H1 (cell line): ENCODE results near the gene HOXA13. TPM values are rescaled to one million over a fixed set of nuclear protein-coding genes. Genes with fewer than 3 reads are reported as not detected.

Experiments used
- CTCF ChIA-PET: fragments of 300-600 bp; sonication (Branson Sonifier 250); formaldehyde crosslinking; loops from one replicate; lab custom pipeline; 2021; ENCODE audit not compliant: partially characterized antibody; lab: Charles Lee
- POLR2A ChIA-PET: fragments of 300-600 bp; sonication (Branson Sonifier 250); formaldehyde crosslinking; loops from one replicate; lab custom pipeline; 2021; ENCODE audit warnings: inconsistent platforms; ENCODE audit not compliant: partially characterized antibody; lab: Charles Lee
- DNase-seq, 2 experiments: peaks; one replicate each; pipeline versions ENCODE4 v3.0.0 to v3.0.0-alpha.2; 2010 to 2022; ENCODE audit warnings: low spot score in 2 of 2, low read depth in 1 of 2, mixed read lengths in 1 of 2
- FAIRE-seq: peaks from 2 replicates; lab custom pipeline; 2011; peaks lifted over from hg19 to GRCh38; lab: Jason Lieb, UNC
- H2AFZ ChIP-seq: 2 replicates; pipeline ENCODE4 v1.8.1; 2012; ENCODE audit warnings: low read length, inconsistent platforms
- H2AK5ac ChIP-seq: 2 replicates; pipeline ENCODE4 v1.6.1; 2013; ENCODE audit warnings: low read depth, low read length
- H2BK120ac ChIP-seq: replicated peaks from 2 replicates; pipeline ENCODE3; 2013; ENCODE audit warnings: low read depth, low read length, inconsistent platforms
- H2BK12ac ChIP-seq: 2 replicates; pipeline ENCODE4 v1.6.1; 2013; ENCODE audit warnings: low read depth, low read length
- H2BK15ac ChIP-seq: 2 replicates; pipeline ENCODE4 v1.6.1; 2013; ENCODE audit warnings: low read length
- H2BK20ac ChIP-seq: 2 replicates; pipeline ENCODE4 v1.6.1; 2013; ENCODE audit warnings: low read length
- H2BK5ac ChIP-seq: 2 replicates; pipeline ENCODE4 v1.6.1; 2013; ENCODE audit warnings: low read depth, low read length
- H3K14ac ChIP-seq: 2 replicates; pipeline ENCODE4 v1.6.1; 2013; ENCODE audit warnings: inconsistent platforms; ENCODE audit not compliant: insufficient read length
- H3K18ac ChIP-seq: 2 replicates; pipeline ENCODE4 v1.6.1; 2013; ENCODE audit warnings: low read length; ENCODE audit errors: extremely low read depth
- H3K23ac ChIP-seq: 2 replicates; pipeline ENCODE4 v1.6.1; 2013; ENCODE audit warnings: inconsistent platforms; ENCODE audit not compliant: insufficient read length
- H3K23me2 ChIP-seq: 2 replicates; pipeline ENCODE4 v1.6.1; 2013; ENCODE audit warnings: low read depth, low read length
- H3K27ac ChIP-seq: 2 replicates; pipeline ENCODE4 v1.6.1; 2011; ENCODE audit warnings: low read depth, low read length, inconsistent platforms
- H3K27me3 ChIP-seq, 4 experiments: replicated peaks in 1 of 4; 1 replicate in 1 of 4; 2 replicates in 3 of 4; pipeline versions ENCODE4 v1.6.1 to v1.8.1; 2011 to 2013; ENCODE audit warnings: low read length in 3 of 4, mild to moderate bottlenecking in 3 of 4, inconsistent platforms in 2 of 4, mixed read lengths in 2 of 4, moderate library complexity in 1 of 4; ENCODE audit not compliant: control insufficient read depth in 3 of 4, insufficient read depth in 3 of 4; ENCODE audit errors: extremely low read depth in 1 of 4
- H3K36me3 ChIP-seq, 4 experiments: 2 replicates each; pipeline versions ENCODE4 v1.6.1 to v1.8.1; 2011 to 2013; ENCODE audit warnings: mild to moderate bottlenecking in 4 of 4, low read length in 3 of 4, moderate library complexity in 2 of 4, control low read depth in 1 of 4, inconsistent platforms in 1 of 4; ENCODE audit not compliant: insufficient read depth in 4 of 4, control insufficient read depth in 2 of 4
- H3K4ac ChIP-seq: replicated peaks from 2 replicates; pipeline ENCODE3; 2013; ENCODE audit warnings: low read length, low read depth, mixed read lengths, inconsistent platforms; ENCODE audit not compliant: insufficient read length
- H3K4me1 ChIP-seq, 4 experiments: replicated peaks in 1 of 4; 1 replicate in 1 of 4; 2 replicates in 3 of 4; pipeline versions ENCODE4 v1.6.1 to v1.8.1; 2011 to 2013; ENCODE audit warnings: low read length in 3 of 4, inconsistent platforms in 2 of 4, mixed read lengths in 1 of 4; ENCODE audit not compliant: insufficient read depth in 4 of 4, control insufficient read depth in 3 of 4
- H3K4me2 ChIP-seq, 2 experiments: 2 replicates each; pipeline versions ENCODE4 v1.6.1 to v1.8.1; 2011 to 2013; ENCODE audit warnings: low read depth in 2 of 2, low read length in 2 of 2, control low read depth in 1 of 2, inconsistent platforms in 1 of 2, mild to moderate bottlenecking in 1 of 2; ENCODE audit not compliant: insufficient read depth in 1 of 2
- H3K4me3 ChIP-seq, 4 experiments: fragments of 200-600, 300-600 bp in 1 of 4; sonication (generic), shearing (Covaris generic), sonication (Bioruptor Twin) in 1 of 4; 2 replicates each; pipeline versions ENCODE4 v1.5.1 to v1.8.1; 2011 to 2016; ENCODE audit warnings: low read length in 4 of 4, low read depth in 3 of 4, control low read depth in 2 of 4, inconsistent platforms in 2 of 4, mild to moderate bottlenecking in 2 of 4, mixed read lengths in 1 of 4, moderate library complexity in 1 of 4; ENCODE audit not compliant: insufficient read depth in 2 of 4; ENCODE audit errors: extremely low read depth in 1 of 4
- H3K56ac ChIP-seq: replicated peaks from 2 replicates; pipeline ENCODE3; 2013; ENCODE audit warnings: low read depth, mild to moderate bottlenecking, mixed read lengths, low read length, inconsistent platforms; ENCODE audit not compliant: insufficient read length
- H3K79me1 ChIP-seq: 2 replicates; pipeline ENCODE4 v1.6.1; 2013; ENCODE audit warnings: low read depth, low read length, control low read depth
- H3K79me2 ChIP-seq, 2 experiments: 2 replicates each; pipeline versions ENCODE4 v1.6.1 to v1.8.1; 2012 to 2013; ENCODE audit warnings: low read length in 2 of 2, mild to moderate bottlenecking in 2 of 2, inconsistent platforms in 1 of 2; ENCODE audit not compliant: insufficient read depth in 2 of 2, control insufficient read depth in 1 of 2
- H3K9ac ChIP-seq, 4 experiments: replicated peaks in 1 of 4; 1 replicate in 1 of 4; 2 replicates in 3 of 4; pipeline versions ENCODE4 v1.6.1 to v1.8.1; 2011 to 2013; ENCODE audit warnings: low read depth in 3 of 4, low read length in 3 of 4, control low read depth in 2 of 4, mild to moderate bottlenecking in 2 of 4, moderate library complexity in 2 of 4, inconsistent platforms in 1 of 4; ENCODE audit errors: extremely low read depth in 1 of 4
- H3K9me3 ChIP-seq, 2 experiments: 2 replicates each; pipeline versions ENCODE4 v1.6.1 to v1.8.1; 2012 to 2013; ENCODE audit warnings: mild to moderate bottlenecking in 2 of 2, moderate library complexity in 2 of 2, control low read depth in 1 of 2, inconsistent platforms in 1 of 2, low read depth in 1 of 2, low read length in 1 of 2, mixed read lengths in 1 of 2; ENCODE audit not compliant: insufficient read depth in 2 of 2
- H4K20me1 ChIP-seq, 2 experiments: replicated peaks in 1 of 2; 2 replicates each; pipeline versions ENCODE3 to v1.8.1; 2011 to 2013; ENCODE audit warnings: inconsistent platforms in 2 of 2, low read length in 2 of 2, mild to moderate bottlenecking in 1 of 2; ENCODE audit not compliant: insufficient read depth in 2 of 2, control insufficient read depth in 1 of 2
- H4K5ac ChIP-seq: 2 replicates; pipeline ENCODE4 v1.6.1; 2013; ENCODE audit warnings: low read length, low read depth, mixed read lengths, inconsistent platforms; ENCODE audit not compliant: insufficient read length
- H4K8ac ChIP-seq: 2 replicates; pipeline ENCODE4 v1.8.0; 2013; ENCODE audit warnings: mild to moderate bottlenecking, moderate library complexity, low read length, inconsistent platforms; ENCODE audit not compliant: insufficient read depth; ENCODE audit errors: extremely low read depth
- H4K91ac ChIP-seq: replicated peaks from 2 replicates; pipeline ENCODE3; 2013; ENCODE audit warnings: low read length, mixed read lengths, inconsistent platforms; ENCODE audit not compliant: insufficient read length
- POLR2A ChIP-seq, 2 experiments: IDR thresholded peaks; 1 replicate in 1 of 2; 2 replicates in 1 of 2; pipeline ENCODE4 v1.6.1; 2011; ENCODE audit warnings: low read depth in 2 of 2, low read length in 2 of 2, mild to moderate bottlenecking in 2 of 2; ENCODE audit errors: control extremely low read depth in 1 of 2
- RNF2 ChIP-seq: fragments of 200-900, 300-1000 bp; sonication (generic); IDR thresholded peaks from 2 replicates; pipeline ENCODE4 v1.7.1; 2016; ENCODE audit warnings: borderline replicate concordance, low read depth, mild to moderate bottlenecking, antibody characterized with exemption, low read length; ENCODE audit not compliant: poor library complexity, severe bottlenecking; ENCODE audit errors: missing control alignments
- WGBS, 2 experiments: shearing (Covaris generic) in 1 of 2; methylation state at CpG; one replicate each; pipeline versions ENCODE4 v1.1.6 to v1.1.7; 2013 to 2015; ENCODE audit warnings: low lambda C conversion rate in 2 of 2, mixed read lengths in 2 of 2, inconsistent platforms in 1 of 2, low coverage in 1 of 2, missing lambda C conversion rate in 1 of 2; ENCODE audit not compliant: insufficient replicate concordance in 2 of 2, insufficient coverage in 1 of 2, insufficient read length in 1 of 2; ENCODE audit errors: extremely low coverage in 1 of 2, missing lambda C conversion rate in 1 of 2; 5-methylcytosine and 5-hydroxymethylcytosine counted together
- polyA plus RNA-seq, 7 experiments: library from polyadenylated mRNA; depleted of rRNA in 3 of 7; stranded (reverse) in 5 of 7; unstranded in 2 of 7; fragments of >200 nt in 5 of 7; fragments of 200-250 nt in 2 of 7; gene quantifications; 1 replicate in 5 of 7; 2 replicates in 1 of 7; 4 replicates in 1 of 7; pipeline versions ENCODE4 v1.2.1 to v1.2.3, GENCODE V29; 2011 to 2013; ENCODE audit warnings: missing spikeins in 2 of 7, mixed read lengths in 2 of 7
- total RNA-seq: library from RNA; stranded (reverse); fragmentation: NEBNext Ultra II Directional; extraction: Animal tissue kit (Norgen Biotek cat#: 25700); gene quantifications from 2 replicates; pipeline ENCODE4 v1.2.1, GENCODE V29; 2021

HOXA13 gene
- total and polyA plus RNA-seq, 2 of the 8 experiments (the other 6 are each of a cell fraction or from before 2014, with no cell fraction given), result not detected

DNA sequence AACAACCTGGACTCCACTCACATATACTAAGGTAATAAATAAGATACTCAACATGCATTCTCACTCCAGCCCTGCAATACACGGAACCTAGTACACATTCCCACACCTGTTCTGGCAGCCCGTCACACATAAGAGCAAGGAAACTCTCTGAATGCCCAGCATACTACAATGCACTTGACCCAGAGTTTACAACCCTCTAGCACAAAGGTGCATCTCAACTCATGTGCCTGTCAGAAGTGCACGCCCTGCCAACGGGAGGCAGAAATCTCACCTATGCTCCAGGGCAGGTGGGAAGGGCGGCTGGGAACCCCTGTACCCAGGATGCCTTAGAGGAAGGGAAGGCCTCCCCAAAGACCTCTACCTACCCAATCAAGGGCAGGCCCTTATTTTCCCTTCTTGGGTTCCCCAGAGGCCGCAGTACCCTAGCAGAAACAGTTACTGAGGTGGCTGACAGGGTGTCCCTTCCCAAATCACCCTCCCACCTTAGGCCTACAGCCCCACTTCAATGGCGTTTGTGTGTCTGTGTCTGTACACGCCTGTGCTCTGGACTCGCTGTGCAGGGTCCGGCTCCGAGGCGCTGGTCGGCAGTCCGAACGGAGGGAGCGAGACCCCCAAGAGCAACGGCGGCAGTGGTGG is 44.7 kb upstream of the HOXA13 start:
- Histone ChIP-seq H3K23me2 (peaks cover 3% of the 10 kb centered on the region; the same call in 1 of the 2 replicates), H3K79me1 (no peaks in the 10 kb centered on the region), H3K9ac (no peak overlapping the region), H3K9me3 (no peaks in the 10 kb centered on the region), H4K8ac (no peak overlapping the region; the same call in 1 of the 2 replicates), H2BK20ac (no peak overlapping the region), H3K14ac (no peak overlapping the region), H4K5ac (no peak overlapping the region), H3K27me3 (peaks cover 99 to 100% (median 100%) of the 10 kb centered on the region in 4 experiments), H2BK5ac (no peak overlapping the region), H2AFZ (no peak overlapping the region), H2BK120ac (no peak overlapping the region), H3K56ac (no peak overlapping the region), H3K4me3 (peak overlapping the region in 1 of 4 experiments; percentile 46; a peak in 1 of 8 replicates), H3K36me3 (peaks cover 0 to 18% (median 0%) of the 10 kb centered on the region in 4 experiments; a peak in 1 of 8 replicates), H2AK5ac (peak overlapping the region; percentile 2; the same call in 1 of the 2 replicates), H3K23ac (no peak overlapping the region), H3K4ac (no peak overlapping the region), H4K20me1 (peaks cover 39 to 53% of the 10 kb centered on the region in 2 experiments), H3K27ac (no peak overlapping the region), H2BK15ac (peak overlapping the region; percentile 8; the same call in 1 of the 2 replicates), H2BK12ac (peak overlapping the region; percentile 77; the same call in 1 of the 2 replicates), H3K4me1 (peaks cover 7 to 50% (median 22%) of the 10 kb centered on the region in 4 experiments), H3K18ac (no peak overlapping the region), H3K79me2 (no peaks in the 10 kb centered on the region), H4K91ac (no peak overlapping the region), H3K4me2 (peak overlapping the region in 1 of 2 experiments; percentile 61; a peak in 1 of 4 replicates)
- TF ChIP-seq RNF2 (peak; percentile 4), POLR2A (IDR thresholded peaks at IDR 0.05; ENCODE audit: control extremely low read depth in 1 of 2, low read depth in 2 of 2, low read length in 2 of 2) (no peak)
- WGBS, 2 experiments, result 14% methylated on average over 18 of the region's 18 CpGs; no CpG with 5 or more reads in 1 of the 2 experiments
- ChIA-PET CTCF (no interaction called here), POLR2A (no interaction called here)
- FAIRE-seq, result no peak
- peak in 1 of 2 experiments; percentile 63 for DNase-seq
